Panc1 (cell line): ENCODE results near the gene DGCR6. TPM values are rescaled to one million over a fixed set of nuclear protein-coding genes. Genes with fewer than 3 reads are reported as not detected.
"Not testable (repeated sequence)": the region's sequence is repeated elsewhere in the genome, so short reads cannot be mapped to it uniquely, and the experiment has no call there.

ENCODE experiments used
- ATAC-seq: fragments of 200-7000 bp; cut with Tn5 transposase; 2 replicates; pipeline ENCODE4 v1.9.1; 2020; ENCODE audit warnings: mild to moderate bottlenecking, moderate library complexity
- BruUV-seq: library from RNA; stranded (reverse); fragments of 400-500 nt; replicated peaks from 2 replicates; lab custom pipeline; 2021; lab: Mats Ljungman, UMichigan
- CTCF ChIA-PET: fragments of 300-600 bp; sonication (Branson Sonifier 250); formaldehyde crosslinking; loops from one replicate; lab custom pipeline; 2022; ENCODE audit warnings: antibody characterized with exemption; lab: Charles Lee
- POLR2A ChIA-PET: fragments of 300-600 bp; sonication (Branson Sonifier 250); formaldehyde crosslinking; loops from one replicate; lab custom pipeline; 2022; ENCODE audit warnings: antibody characterized with exemption; lab: Charles Lee
- DNase-seq: peaks from one replicate; pipeline ENCODE4 v3.0.0-alpha.2; 2010; ENCODE audit warnings: low read depth, low spot score
- H3K27ac ChIP-seq: 2 replicates; pipeline ENCODE4 v1.5.1; 2011; ENCODE audit warnings: mild to moderate bottlenecking, low read length, inconsistent platforms
- H3K27me3 ChIP-seq: fragments of 200-500 bp; sonication (Bioruptor generic); 2 replicates; pipeline ENCODE4 v1.6.0; 2014; ENCODE audit warnings: low read length, inconsistent platforms; ENCODE audit not compliant: control insufficient read depth, insufficient read depth
- H3K36me3 ChIP-seq: fragments of 200-500 bp; sonication (Bioruptor generic); 2 replicates; pipeline ENCODE4 v1.5.1; 2014; ENCODE audit warnings: inconsistent platforms, mild to moderate bottlenecking, low read length, moderate library complexity; ENCODE audit not compliant: control insufficient read depth, insufficient read depth
- H3K4me1 ChIP-seq: 2 replicates; pipeline ENCODE4 v1.5.1; 2011; ENCODE audit warnings: inconsistent platforms, mild to moderate bottlenecking, low read length, moderate library complexity; ENCODE audit not compliant: control insufficient read depth, insufficient read depth
- H3K4me3 ChIP-seq, 2 experiments: 2 replicates each; pipeline ENCODE4 v1.5.1; 2011 to 2012; ENCODE audit warnings: low read depth in 2 of 2, low read length in 2 of 2, mild to moderate bottlenecking in 2 of 2, inconsistent platforms in 1 of 2, moderate library complexity in 1 of 2
- H3K9me3 ChIP-seq: fragments of 200-500 bp; sonication (Bioruptor generic); 2 replicates; pipeline ENCODE4 v1.5.1; 2014; ENCODE audit warnings: low read depth, mild to moderate bottlenecking, inconsistent platforms, low read length, moderate library complexity; ENCODE audit not compliant: control insufficient read depth, insufficient read depth
- CTCF ChIP-seq: fragments of 450-650 bp; IDR thresholded peaks from 2 replicates; pipeline ENCODE4 v1.5.1; 2017; ENCODE audit warnings: mild to moderate bottlenecking
- POLR2AphosphoS5 ChIP-seq: IDR thresholded peaks from 2 replicates; pipeline ENCODE4 v1.6.1; 2012; ENCODE audit warnings: mild to moderate bottlenecking, low read depth, low read length, moderate library complexity
- SIN3A ChIP-seq: IDR thresholded peaks from 2 replicates; pipeline ENCODE4 v1.6.1; 2012; ENCODE audit warnings: low read depth, mild to moderate bottlenecking, low read length, moderate library complexity, borderline replicate concordance; ENCODE audit not compliant: insufficient read depth
- TCF7L2 ChIP-seq: IDR thresholded peaks from 2 replicates; pipeline ENCODE4 v1.6.1; 2011; ENCODE audit warnings: mild to moderate bottlenecking, low read depth, low read length, inconsistent platforms
- in situ Hi-C: cut with HindIII; loops from 2 replicates; pipeline ENCODE4 v1.10.0; 2016; ENCODE audit warnings: low sequenced_read_pairs, low pct_unique_long_range_greater_than_20kb
- intact Hi-C: fragments of 100-400 bp; cut with micrococcal nuclease; formaldehyde crosslinking; loops from one replicate; pipeline ENCODE4 v1.10.0; 2022; ENCODE audit not compliant: unreplicated experiment
- total RNA-seq: library from RNA; stranded (reverse); gene quantifications from one replicate; pipeline ENCODE4 v1.2.1, GENCODE V29; 2021; ENCODE audit not compliant: unreplicated experiment
- TF ChIP-seq, protein P1 (sequence below), 2 experiments: IDR thresholded peaks; 2 replicates each; pipeline ENCODE4 v1.6.1; 2011 to 2012; ENCODE audit warnings: low read depth in 2 of 2, control low read depth in 1 of 2, low read length in 1 of 2, mild to moderate bottlenecking in 1 of 2, moderate library complexity in 1 of 2; ENCODE audit not compliant: insufficient read depth in 1 of 2

DGCR6 gene
- total RNA-seq, 1 experiment from 2014 or later, result 2.2 TPM

- H3K4me1 ChIP-seq, result no peaks in the 10 kb centered on the region
- no peak overlapping the region for H3K4me3 ChIP-seq
- CTCF ChIA-PET, result no interaction called here
- no peak for DNase-seq
- no peaks in the 10 kb centered on the region for H3K9me3 ChIP-seq
- in situ Hi-C loops, result no loop called here
- no peak overlapping the region for H3K27ac ChIP-seq
- intact Hi-C loops, result no loop called here
- no TSS peak for BruUV-seq
- H3K27me3 ChIP-seq, result no peaks in the 10 kb centered on the region
- POLR2A ChIA-PET, result no interaction called here
- no peaks in the 10 kb centered on the region for H3K36me3 ChIP-seq
- no peak for ATAC-seq
- no peak for TF ChIP-seq CTCF
Measured at GRCh38 chr22:18947905-18948304, 41.8 kb downstream of the DGCR6 start.

- no peak overlapping the region for H3K27ac ChIP-seq
- H3K9me3 ChIP-seq, result no peaks in the 10 kb centered on the region
- BruUV-seq, result no TSS peak
- H3K4me3 ChIP-seq, result no peak overlapping the region
- ATAC-seq (no peak), DNase-seq (no peak)
- intact Hi-C loops (no loop called here), in situ Hi-C loops (no loop called here)
- no peaks in the 10 kb centered on the region for H3K27me3 ChIP-seq
- ChIA-PET POLR2A (no interaction called here), CTCF (no interaction called here)
- H3K4me1 ChIP-seq, result no peaks in the 10 kb centered on the region
- no peaks in the 10 kb centered on the region for H3K36me3 ChIP-seq
- TF ChIP-seq, protein P1, sequence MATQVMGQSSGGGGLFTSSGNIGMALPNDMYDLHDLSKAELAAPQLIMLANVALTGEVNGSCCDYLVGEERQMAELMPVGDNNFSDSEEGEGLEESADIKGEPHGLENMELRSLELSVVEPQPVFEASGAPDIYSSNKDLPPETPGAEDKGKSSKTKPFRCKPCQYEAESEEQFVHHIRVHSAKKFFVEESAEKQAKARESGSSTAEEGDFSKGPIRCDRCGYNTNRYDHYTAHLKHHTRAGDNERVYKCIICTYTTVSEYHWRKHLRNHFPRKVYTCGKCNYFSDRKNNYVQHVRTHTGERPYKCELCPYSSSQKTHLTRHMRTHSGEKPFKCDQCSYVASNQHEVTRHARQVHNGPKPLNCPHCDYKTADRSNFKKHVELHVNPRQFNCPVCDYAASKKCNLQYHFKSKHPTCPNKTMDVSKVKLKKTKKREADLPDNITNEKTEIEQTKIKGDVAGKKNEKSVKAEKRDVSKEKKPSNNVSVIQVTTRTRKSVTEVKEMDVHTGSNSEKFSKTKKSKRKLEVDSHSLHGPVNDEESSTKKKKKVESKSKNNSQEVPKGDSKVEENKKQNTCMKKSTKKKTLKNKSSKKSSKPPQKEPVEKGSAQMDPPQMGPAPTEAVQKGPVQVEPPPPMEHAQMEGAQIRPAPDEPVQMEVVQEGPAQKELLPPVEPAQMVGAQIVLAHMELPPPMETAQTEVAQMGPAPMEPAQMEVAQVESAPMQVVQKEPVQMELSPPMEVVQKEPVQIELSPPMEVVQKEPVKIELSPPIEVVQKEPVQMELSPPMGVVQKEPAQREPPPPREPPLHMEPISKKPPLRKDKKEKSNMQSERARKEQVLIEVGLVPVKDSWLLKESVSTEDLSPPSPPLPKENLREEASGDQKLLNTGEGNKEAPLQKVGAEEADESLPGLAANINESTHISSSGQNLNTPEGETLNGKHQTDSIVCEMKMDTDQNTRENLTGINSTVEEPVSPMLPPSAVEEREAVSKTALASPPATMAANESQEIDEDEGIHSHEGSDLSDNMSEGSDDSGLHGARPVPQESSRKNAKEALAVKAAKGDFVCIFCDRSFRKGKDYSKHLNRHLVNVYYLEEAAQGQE (IDR thresholded peaks at IDR 0.05; ENCODE audit: insufficient read depth in 1 of 2, low read depth in 2 of 2, low read length in 1 of 2), result no peak
- no peak for TF ChIP-seq CTCF
- TF ChIP-seq SIN3A, result no peak
- TF ChIP-seq POLR2AphosphoS5, result no peak
- TF ChIP-seq TCF7L2, result no peak
Measured at GRCh38 chr22:18950141-18950540, 44.0 kb downstream of the DGCR6 start.

- H3K9me3 ChIP-seq, result no peaks in the 10 kb centered on the region
- ATAC-seq (no peak), DNase-seq (no peak)
- no peaks in the 10 kb centered on the region for H3K4me1 ChIP-seq
- intact Hi-C loops, result no loop called here
- BruUV-seq, result no TSS peak
- H3K4me3 ChIP-seq, result no peak overlapping the region
- H3K27ac ChIP-seq, result no peak overlapping the region
- no peak for TF ChIP-seq SIN3A
- POLR2A ChIA-PET, result no interaction called here
- no peaks in the 10 kb centered on the region for H3K36me3 ChIP-seq
- no peaks in the 10 kb centered on the region for H3K27me3 ChIP-seq
- CTCF ChIA-PET, result no interaction called here
- in situ Hi-C loops, result no loop called here
Measured at GRCh38 chr22:18952022-18952421, 45.9 kb downstream of the DGCR6 start.

- POLR2A ChIA-PET, H3K9me3 ChIP-seq, ATAC-seq, H3K27me3 ChIP-seq, DNase-seq, H3K27ac ChIP-seq, BruUV-seq, CTCF ChIA-PET, H3K4me3 ChIP-seq, H3K4me1 ChIP-seq, in situ Hi-C loops, H3K36me3 ChIP-seq, intact Hi-C loops: not testable (repeated sequence)
Measured at GRCh38 chr22:18953128-18953527, 47.0 kb downstream of the DGCR6 start.
